GM21529 (cell line): Measurements from ENCODE around the gene RBFA.

ENCODE experiments used
- ATAC-seq: cut with Tn5 transposase; IDR thresholded peaks from one replicate; pipeline ENCODE4 v1.9.1; 2021; ENCODE audit not compliant: unreplicated experiment

Gene RBFA

GRCh38 chr18:80070825-80071224, 36.6 kb downstream of the RBFA start:
- ATAC-seq, result no peak

GRCh38 chr18:80074183-80074582, 39.9 kb downstream of the RBFA start:
- no peak for ATAC-seq

- no peak for ATAC-seq
Observed at GRCh38 chr18:80074697-80075096, 40.5 kb downstream of the RBFA start.

GRCh38 chr18:80075940-80076339, 41.7 kb downstream of the RBFA start:
- ATAC-seq, result no peak

GRCh38 chr18:80076379-80076778, 42.1 kb downstream of the RBFA start:
- no peak for ATAC-seq

- ATAC-seq, result no peak
Observed at GRCh38 chr18:80077873-80078272, 43.6 kb downstream of the RBFA start.
